GM18858 (cell line): ENCODE measurements around the gene MFSD12.
A peak's percentile ranks its signal among the peaks of the same experiment; 100 is the strongest.

Experiments
- ATAC-seq: cut with Tn5 transposase; IDR thresholded peaks from one replicate; pipeline ENCODE4 v1.9.1; 2021; ENCODE audit not compliant: unreplicated experiment

The MFSD12 gene

GRCh38 chr19:3557461-3558248, at the start of gene MFSD12:
TSS of gene MFSD12 (minus strand) at chr19:3557586. CDS start at chr19:3557403, 183 bp downstream.
- peak; percentile 62 for ATAC-seq

GRCh38 chr19:3606690-3607289, 49.4 kb upstream of the MFSD12 start, which contains the start of gene TBXA2R:
TSS of gene TBXA2R (minus strand) at chr19:3606875. CDS start at chr19:3600634, 6,241 bp downstream.
- ATAC-seq: no peak

- no peak for ATAC-seq
These were observed 48.8 kb upstream of the MFSD12 start for GRCh38 chr19:3606174-3606689.

- ATAC-seq: no peak
These were observed 48.4 kb upstream of the MFSD12 start for GRCh38 chr19:3605770-3606169.

- no peak for ATAC-seq
These were observed 48.0 kb upstream of the MFSD12 start for GRCh38 chr19:3605361-3605760.

GRCh38 chr19:3604987-3605343, 47.6 kb upstream of the MFSD12 start:
- ATAC-seq: no peak

GRCh38 chr19:3604227-3604986, 47.0 kb upstream of the MFSD12 start:
- no peak for ATAC-seq

GRCh38 chr19:3603121-3603811, 45.9 kb upstream of the MFSD12 start:
- no peak for ATAC-seq

GRCh38 chr19:3601021-3601420, 43.6 kb upstream of the MFSD12 start:
- no peak for ATAC-seq

- no peak for ATAC-seq
These were observed 42.4 kb upstream of the MFSD12 start for GRCh38 chr19:3599776-3600187.

- ATAC-seq: no peak
These were observed 38.2 kb upstream of the MFSD12 start for GRCh38 chr19:3595521-3596061.

- no peak for ATAC-seq
These were observed 35.8 kb upstream of the MFSD12 start for GRCh38 chr19:3593156-3593555.

- no peak for ATAC-seq
These were observed 34.7 kb upstream of the MFSD12 start for GRCh38 chr19:3591876-3592613.

- no peak for ATAC-seq
These were observed 33.7 kb upstream of the MFSD12 start for GRCh38 chr19:3590991-3591659.

GRCh38 chr19:3589949-3590348, 32.6 kb upstream of the MFSD12 start:
- no peak for ATAC-seq

GRCh38 chr19:3589439-3589838, 32.1 kb upstream of the MFSD12 start:
- ATAC-seq: no peak

GRCh38 chr19:3586707-3587346, 29.4 kb upstream of the MFSD12 start:
- no peak for ATAC-seq

- no peak for ATAC-seq
These were observed 28.8 kb upstream of the MFSD12 start for GRCh38 chr19:3586127-3586626.
